Astrocyte (in vitro differentiated cells and primary cell): Measurements from ENCODE around the gene PKP1.

ENCODE experiments used
- EZH2 ChIP-seq: IDR thresholded peaks from 2 replicates; pipeline ENCODE4 v1.6.1; 2012; ENCODE audit warnings: mild to moderate bottlenecking, low read length, inconsistent platforms; ENCODE audit not compliant: insufficient read depth
- TF ChIP-seq, protein P1 (sequence below): IDR thresholded peaks from 2 replicates; pipeline ENCODE4 v1.5.1; 2011; ENCODE audit warnings: low read depth, mild to moderate bottlenecking, inconsistent platforms, low read length, moderate library complexity; ENCODE audit not compliant: insufficient read depth

DNA sequence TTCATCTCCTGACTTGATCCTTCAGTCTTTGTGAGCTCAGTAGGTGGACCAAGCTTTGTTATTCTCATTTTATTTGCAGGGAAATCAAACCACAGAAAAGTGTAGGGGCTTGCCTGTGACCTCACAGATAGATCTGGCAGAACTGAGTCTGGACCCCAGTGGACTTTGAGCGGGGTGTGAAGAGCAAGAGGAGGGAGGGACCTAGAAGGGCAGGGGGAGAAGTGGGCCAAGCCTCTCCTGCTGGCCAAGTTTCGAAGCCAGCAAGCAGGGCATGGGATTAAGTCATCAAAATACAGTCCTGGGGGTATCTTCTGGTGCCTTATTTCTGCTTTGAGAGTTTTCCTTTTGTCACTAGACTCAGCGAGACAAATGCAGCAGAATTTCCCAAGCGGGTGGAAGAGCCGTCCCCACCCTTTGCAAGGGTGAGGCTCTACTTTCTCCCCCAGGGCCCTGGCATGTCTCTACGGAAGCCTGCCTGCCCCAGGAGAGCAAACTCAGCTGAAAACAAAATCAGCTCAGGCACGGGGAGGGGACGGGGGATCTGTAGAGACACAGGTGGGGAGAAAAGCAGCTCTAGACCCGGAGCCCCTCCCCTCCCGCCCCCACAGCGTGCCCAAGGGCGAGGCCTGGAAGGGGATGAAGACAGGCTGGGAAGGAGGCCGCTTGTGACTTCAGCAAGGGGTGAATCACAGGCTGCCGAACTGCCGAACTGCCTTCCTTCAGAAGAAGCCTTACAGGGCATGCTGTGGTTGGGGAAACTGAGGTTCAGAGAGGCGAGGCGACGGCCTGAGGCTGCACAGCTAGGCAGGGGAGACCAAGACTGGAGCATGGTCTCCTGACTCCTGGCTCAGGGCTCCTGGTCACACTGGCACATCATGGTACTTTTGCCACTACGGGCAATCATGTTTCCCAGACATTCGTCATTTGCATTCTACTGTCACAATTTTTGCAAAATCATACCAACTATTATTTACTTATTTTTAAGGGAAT is 19.2 kb downstream of the PKP1 start:
- TF ChIP-seq, protein P1, sequence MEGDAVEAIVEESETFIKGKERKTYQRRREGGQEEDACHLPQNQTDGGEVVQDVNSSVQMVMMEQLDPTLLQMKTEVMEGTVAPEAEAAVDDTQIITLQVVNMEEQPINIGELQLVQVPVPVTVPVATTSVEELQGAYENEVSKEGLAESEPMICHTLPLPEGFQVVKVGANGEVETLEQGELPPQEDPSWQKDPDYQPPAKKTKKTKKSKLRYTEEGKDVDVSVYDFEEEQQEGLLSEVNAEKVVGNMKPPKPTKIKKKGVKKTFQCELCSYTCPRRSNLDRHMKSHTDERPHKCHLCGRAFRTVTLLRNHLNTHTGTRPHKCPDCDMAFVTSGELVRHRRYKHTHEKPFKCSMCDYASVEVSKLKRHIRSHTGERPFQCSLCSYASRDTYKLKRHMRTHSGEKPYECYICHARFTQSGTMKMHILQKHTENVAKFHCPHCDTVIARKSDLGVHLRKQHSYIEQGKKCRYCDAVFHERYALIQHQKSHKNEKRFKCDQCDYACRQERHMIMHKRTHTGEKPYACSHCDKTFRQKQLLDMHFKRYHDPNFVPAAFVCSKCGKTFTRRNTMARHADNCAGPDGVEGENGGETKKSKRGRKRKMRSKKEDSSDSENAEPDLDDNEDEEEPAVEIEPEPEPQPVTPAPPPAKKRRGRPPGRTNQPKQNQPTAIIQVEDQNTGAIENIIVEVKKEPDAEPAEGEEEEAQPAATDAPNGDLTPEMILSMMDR, result no peak
- no peak for TF ChIP-seq EZH2
